ENCODE measurements around the gene RFT1. TPM values are rescaled to one million over a fixed set of nuclear protein-coding genes. Genes with fewer than 3 reads are reported as not detected.

The RFT1 gene
- total RNA-seq, 1 experiment from 2014 or later = 33.6 TPM

DNA sequence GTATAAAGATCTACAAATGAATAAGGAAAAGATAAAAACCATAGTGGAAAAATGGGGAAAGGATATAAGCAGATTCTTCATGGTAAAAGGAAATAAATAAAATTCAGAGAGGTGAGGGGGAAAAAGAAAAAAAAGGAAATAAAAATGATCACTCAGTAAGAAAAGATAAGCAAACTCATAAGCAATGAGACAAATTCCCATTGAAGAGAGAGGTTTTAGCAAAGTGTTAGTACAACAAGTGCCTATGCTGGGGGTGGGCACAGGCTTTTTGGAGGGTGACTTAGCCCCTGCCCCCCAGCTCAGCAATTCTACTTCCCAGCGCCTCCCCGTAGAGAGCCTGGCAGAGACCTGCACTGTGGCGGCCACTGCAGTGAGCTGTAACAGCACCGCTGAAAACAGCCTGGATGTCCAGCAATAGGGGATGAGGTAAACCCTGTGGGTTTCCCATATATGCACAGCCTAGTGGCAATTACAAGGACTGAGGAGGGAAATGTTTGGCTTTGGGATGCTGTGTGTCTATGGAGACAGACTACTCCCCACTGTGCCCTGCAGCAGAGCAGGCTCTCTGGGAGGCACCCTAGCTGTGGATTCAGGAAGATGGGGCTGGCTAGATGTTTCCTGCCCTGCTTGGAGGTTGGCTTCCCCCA lies 60.7 kb downstream of the RFT1 start:
- CTCF ChIA-PET = interaction anchor here (0.7 to 1.8 kb wide), 2 partner anchors 135 to 148 kb away, joined by 3 read pairs; no protein-coding TSS in a partner anchor
- Histone ChIP-seq H3K4me1 (ENCODE audit: control insufficient read depth in 1 of 2, insufficient read depth in 2 of 2, low read length in 2 of 2) (peaks cover 6 to 16% of the 10 kb centered on the region in 2 experiments; a peak in 3 of 4 replicates), H3K9me2 (ENCODE audit: insufficient read depth) (no peaks in the 10 kb centered on the region), H3K9me3 (ENCODE audit: control insufficient read depth in 1 of 2, insufficient read depth in 1 of 2, low read depth in 1 of 2, low read length in 2 of 2) (no peaks in the 10 kb centered on the region), H3K9ac (ENCODE audit: low read length) (no peak overlapping the region), H3K79me2 (ENCODE audit: insufficient read depth, low read length) (no peaks in the 10 kb centered on the region), H2AFZ (ENCODE audit: low read depth, low read length, poor library complexity, severe bottlenecking) (no peak overlapping the region), H3K27ac (ENCODE audit: low read depth, low read length) (no peak overlapping the region), H3K4me2 (ENCODE audit: low read length) (no peak overlapping the region), H3K4me3 (replicated peaks in 1 of 2; ENCODE audit: low read depth in 1 of 2, low read length in 2 of 2) (no peak overlapping the region), H3K27me3 (ENCODE audit: insufficient read depth, low read length) (no peaks in the 10 kb centered on the region), H4K20me1 (ENCODE audit: insufficient read depth) (no peaks in the 10 kb centered on the region), H3K36me3 (ENCODE audit: control insufficient read depth in 1 of 2, insufficient read depth in 2 of 2, low read length in 2 of 2) (no peaks in the 10 kb centered on the region)
- ATAC-seq (no peak), DNase-seq (ENCODE audit: low read depth, low spot score) (no peak)
- no TSS peak for BruUV-seq (replicated peaks)
- intact Hi-C loops (cut with micrococcal nuclease) = loop anchor here (10.0 kb wide), 2 partner anchors 135 to 595 kb away; no protein-coding TSS in a partner anchor
- no peak for TF ChIP-seq POLR2AphosphoS5 (IDR thresholded peaks at IDR 0.05; ENCODE audit: low read depth, low read length)
- TF ChIP-seq EGR1 (IDR thresholded peaks at IDR 0.05; ENCODE audit: low read depth) = no peak
- TF ChIP-seq ZFX (IDR thresholded peaks at IDR 0.05) = no peak
- RAD21 ChIA-PET (ENCODE audit: low non-redundant PET in 1 of 2, low total read pairs in 2 of 2, uncharacterized antibody in 2 of 2, unreplicated experiment in 2 of 2) = no interaction called here
- POLR2A ChIA-PET = no interaction called here

DNA sequence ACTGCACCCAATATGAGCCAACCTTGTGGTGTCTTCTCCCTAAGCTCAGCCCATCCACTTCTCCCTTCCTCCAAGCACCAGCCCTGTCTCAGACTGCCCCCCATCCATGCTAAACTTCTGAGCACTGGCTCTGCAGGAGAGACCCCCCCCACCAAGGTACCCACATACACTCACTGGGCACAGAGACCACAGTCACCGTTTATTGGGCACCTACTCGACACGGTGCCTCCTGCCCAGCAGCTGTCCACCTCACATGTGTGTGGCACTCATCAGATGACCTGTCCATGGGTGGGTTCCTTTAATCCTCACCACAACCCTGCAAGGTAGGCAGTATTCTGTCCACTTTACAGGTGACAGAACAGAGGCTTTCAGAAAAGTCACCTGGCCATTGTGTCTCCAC lies 62.1 kb downstream of the RFT1 start:
- no peaks in the 10 kb centered on the region for H3K9me2 ChIP-seq (ENCODE audit: insufficient read depth)
- POLR2A ChIA-PET = no interaction called here
- intact Hi-C loops (cut with micrococcal nuclease) = no loop called here
- H2AFZ ChIP-seq (ENCODE audit: low read depth, low read length, poor library complexity, severe bottlenecking) = no peak overlapping the region
- H3K9me3 ChIP-seq (ENCODE audit: control insufficient read depth in 1 of 2, insufficient read depth in 1 of 2, low read depth in 1 of 2, low read length in 2 of 2) = no peaks in the 10 kb centered on the region
- no peak overlapping the region for H3K9ac ChIP-seq (ENCODE audit: low read length)
- H3K27me3 ChIP-seq (ENCODE audit: insufficient read depth, low read length) = no peaks in the 10 kb centered on the region
- CTCF ChIA-PET = no interaction called here
- no peaks in the 10 kb centered on the region for H4K20me1 ChIP-seq (ENCODE audit: insufficient read depth)
- DNase-seq (ENCODE audit: low read depth, low spot score) = no peak
- no peak overlapping the region for H3K27ac ChIP-seq (ENCODE audit: low read depth, low read length)
- BruUV-seq (replicated peaks) = no TSS peak
- no peaks in the 10 kb centered on the region for H3K36me3 ChIP-seq (ENCODE audit: control insufficient read depth in 1 of 2, insufficient read depth in 2 of 2, low read length in 2 of 2)
- H3K79me2 ChIP-seq (ENCODE audit: insufficient read depth, low read length) = no peaks in the 10 kb centered on the region
- H3K4me1 ChIP-seq (ENCODE audit: control insufficient read depth in 1 of 2, insufficient read depth in 2 of 2, low read length in 2 of 2) = peaks cover 3 to 11% of the 10 kb centered on the region in 2 experiments; a peak in 3 of 4 replicates
- RAD21 ChIA-PET (ENCODE audit: low non-redundant PET in 1 of 2, low total read pairs in 2 of 2, uncharacterized antibody in 2 of 2, unreplicated experiment in 2 of 2) = no interaction called here
- no peak for ATAC-seq
- no peak overlapping the region for H3K4me2 ChIP-seq (ENCODE audit: low read length)
- no peak overlapping the region for H3K4me3 ChIP-seq (replicated peaks in 1 of 2; ENCODE audit: low read depth in 1 of 2, low read length in 2 of 2)
- TF ChIP-seq EZH2 (IDR thresholded peaks at IDR 0.05) = no peak
- no peak for TF ChIP-seq FOSL1 (IDR thresholded peaks at IDR 0.05; ENCODE audit: low read depth)
- TF ChIP-seq, protein P1, sequence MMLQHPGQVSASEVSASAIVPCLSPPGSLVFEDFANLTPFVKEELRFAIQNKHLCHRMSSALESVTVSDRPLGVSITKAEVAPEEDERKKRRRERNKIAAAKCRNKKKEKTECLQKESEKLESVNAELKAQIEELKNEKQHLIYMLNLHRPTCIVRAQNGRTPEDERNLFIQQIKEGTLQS (IDR thresholded peaks at IDR 0.05) = no peak
- no peak for TF ChIP-seq ZNF274 (IDR thresholded peaks at IDR 0.05; ENCODE audit: low read depth, low read length)
- TF ChIP-seq ELF1 (IDR thresholded peaks at IDR 0.05; ENCODE audit: borderline replicate concordance, low read depth) = no peak
- TF ChIP-seq YY1 (IDR thresholded peaks at IDR 0.05; ENCODE audit: extremely low read depth, insufficient replicate concordance, low read depth, low read length) = no peak
- TF ChIP-seq POLR2A (IDR thresholded peaks at IDR 0.05; ENCODE audit: borderline replicate concordance, extremely low read depth, insufficient read depth, insufficient read length) = no peak
- TF ChIP-seq, protein P2, sequence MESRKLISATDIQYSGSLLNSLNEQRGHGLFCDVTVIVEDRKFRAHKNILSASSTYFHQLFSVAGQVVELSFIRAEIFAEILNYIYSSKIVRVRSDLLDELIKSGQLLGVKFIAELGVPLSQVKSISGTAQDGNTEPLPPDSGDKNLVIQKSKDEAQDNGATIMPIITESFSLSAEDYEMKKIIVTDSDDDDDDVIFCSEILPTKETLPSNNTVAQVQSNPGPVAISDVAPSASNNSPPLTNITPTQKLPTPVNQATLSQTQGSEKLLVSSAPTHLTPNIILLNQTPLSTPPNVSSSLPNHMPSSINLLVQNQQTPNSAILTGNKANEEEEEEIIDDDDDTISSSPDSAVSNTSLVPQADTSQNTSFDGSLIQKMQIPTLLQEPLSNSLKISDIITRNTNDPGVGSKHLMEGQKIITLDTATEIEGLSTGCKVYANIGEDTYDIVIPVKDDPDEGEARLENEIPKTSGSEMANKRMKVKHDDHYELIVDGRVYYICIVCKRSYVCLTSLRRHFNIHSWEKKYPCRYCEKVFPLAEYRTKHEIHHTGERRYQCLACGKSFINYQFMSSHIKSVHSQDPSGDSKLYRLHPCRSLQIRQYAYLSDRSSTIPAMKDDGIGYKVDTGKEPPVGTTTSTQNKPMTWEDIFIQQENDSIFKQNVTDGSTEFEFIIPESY (IDR thresholded peaks at IDR 0.05; ENCODE audit: extremely low read depth, insufficient replicate concordance, low read length) = no peak
- TF ChIP-seq, protein P3, sequence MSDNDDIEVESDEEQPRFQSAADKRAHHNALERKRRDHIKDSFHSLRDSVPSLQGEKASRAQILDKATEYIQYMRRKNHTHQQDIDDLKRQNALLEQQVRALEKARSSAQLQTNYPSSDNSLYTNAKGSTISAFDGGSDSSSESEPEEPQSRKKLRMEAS (IDR thresholded peaks at IDR 0.05) = no peak
- TF ChIP-seq ZFX (IDR thresholded peaks at IDR 0.05) = no peak
- TF ChIP-seq CEBPB (IDR thresholded peaks at IDR 0.05; ENCODE audit: low read depth) = no peak
- TF ChIP-seq, protein P4, sequence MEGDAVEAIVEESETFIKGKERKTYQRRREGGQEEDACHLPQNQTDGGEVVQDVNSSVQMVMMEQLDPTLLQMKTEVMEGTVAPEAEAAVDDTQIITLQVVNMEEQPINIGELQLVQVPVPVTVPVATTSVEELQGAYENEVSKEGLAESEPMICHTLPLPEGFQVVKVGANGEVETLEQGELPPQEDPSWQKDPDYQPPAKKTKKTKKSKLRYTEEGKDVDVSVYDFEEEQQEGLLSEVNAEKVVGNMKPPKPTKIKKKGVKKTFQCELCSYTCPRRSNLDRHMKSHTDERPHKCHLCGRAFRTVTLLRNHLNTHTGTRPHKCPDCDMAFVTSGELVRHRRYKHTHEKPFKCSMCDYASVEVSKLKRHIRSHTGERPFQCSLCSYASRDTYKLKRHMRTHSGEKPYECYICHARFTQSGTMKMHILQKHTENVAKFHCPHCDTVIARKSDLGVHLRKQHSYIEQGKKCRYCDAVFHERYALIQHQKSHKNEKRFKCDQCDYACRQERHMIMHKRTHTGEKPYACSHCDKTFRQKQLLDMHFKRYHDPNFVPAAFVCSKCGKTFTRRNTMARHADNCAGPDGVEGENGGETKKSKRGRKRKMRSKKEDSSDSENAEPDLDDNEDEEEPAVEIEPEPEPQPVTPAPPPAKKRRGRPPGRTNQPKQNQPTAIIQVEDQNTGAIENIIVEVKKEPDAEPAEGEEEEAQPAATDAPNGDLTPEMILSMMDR (IDR thresholded peaks at IDR 0.05 in 2 of 3, conservative IDR thresholded peaks at IDR 0.05 in 1 of 3; ENCODE audit: borderline replicate concordance in 1 of 3, insufficient read depth in 1 of 3, low read depth in 2 of 3, low read length in 2 of 3) = no peak
- no peak for TF ChIP-seq EGR1 (IDR thresholded peaks at IDR 0.05; ENCODE audit: low read depth)
- no peak for TF ChIP-seq TCF7L2 (IDR thresholded peaks at IDR 0.05; ENCODE audit: borderline replicate concordance, extremely low read depth, insufficient read depth, insufficient read length)
- no peak for TF ChIP-seq JUND (IDR thresholded peaks at IDR 0.05)
